H1 (cell line): ENCODE data around the gene MXI1. TPM values are rescaled to one million over a fixed set of nuclear protein-coding genes. Genes with fewer than 3 reads are reported as not detected.
A peak's percentile ranks its signal among the peaks of the same experiment; 100 is the strongest.

ENCODE experiments used
- CTCF ChIA-PET: fragments of 300-600 bp; sonication (Branson Sonifier 250); formaldehyde crosslinking; loops from one replicate; lab custom pipeline; 2021; ENCODE audit not compliant: partially characterized antibody; lab: Charles Lee
- POLR2A ChIA-PET: fragments of 300-600 bp; sonication (Branson Sonifier 250); formaldehyde crosslinking; loops from one replicate; lab custom pipeline; 2021; ENCODE audit warnings: inconsistent platforms; ENCODE audit not compliant: partially characterized antibody; lab: Charles Lee
- DNase-seq, 2 experiments: peaks; one replicate each; pipeline versions ENCODE4 v3.0.0 to v3.0.0-alpha.2; 2010 to 2022; ENCODE audit warnings: low spot score in 2 of 2, low read depth in 1 of 2, mixed read lengths in 1 of 2
- FAIRE-seq: peaks from 2 replicates; lab custom pipeline; 2011; peaks lifted over from hg19 to GRCh38; lab: Jason Lieb, UNC
- H2AFZ ChIP-seq: 2 replicates; pipeline ENCODE4 v1.8.1; 2012; ENCODE audit warnings: low read length, inconsistent platforms
- H2AK5ac ChIP-seq: 2 replicates; pipeline ENCODE4 v1.6.1; 2013; ENCODE audit warnings: low read depth, low read length
- H2BK120ac ChIP-seq: replicated peaks from 2 replicates; pipeline ENCODE3; 2013; ENCODE audit warnings: low read depth, low read length, inconsistent platforms
- H2BK12ac ChIP-seq: 2 replicates; pipeline ENCODE4 v1.6.1; 2013; ENCODE audit warnings: low read depth, low read length
- H2BK15ac ChIP-seq: 2 replicates; pipeline ENCODE4 v1.6.1; 2013; ENCODE audit warnings: low read length
- H2BK20ac ChIP-seq: 2 replicates; pipeline ENCODE4 v1.6.1; 2013; ENCODE audit warnings: low read length
- H2BK5ac ChIP-seq: 2 replicates; pipeline ENCODE4 v1.6.1; 2013; ENCODE audit warnings: low read depth, low read length
- H3K14ac ChIP-seq: 2 replicates; pipeline ENCODE4 v1.6.1; 2013; ENCODE audit warnings: inconsistent platforms; ENCODE audit not compliant: insufficient read length
- H3K18ac ChIP-seq: 2 replicates; pipeline ENCODE4 v1.6.1; 2013; ENCODE audit warnings: low read length; ENCODE audit errors: extremely low read depth
- H3K23ac ChIP-seq: 2 replicates; pipeline ENCODE4 v1.6.1; 2013; ENCODE audit warnings: inconsistent platforms; ENCODE audit not compliant: insufficient read length
- H3K23me2 ChIP-seq: 2 replicates; pipeline ENCODE4 v1.6.1; 2013; ENCODE audit warnings: low read depth, low read length
- H3K27ac ChIP-seq: 2 replicates; pipeline ENCODE4 v1.6.1; 2011; ENCODE audit warnings: low read depth, low read length, inconsistent platforms
- H3K27me3 ChIP-seq, 4 experiments: replicated peaks in 1 of 4; 1 replicate in 1 of 4; 2 replicates in 3 of 4; pipeline versions ENCODE4 v1.6.1 to v1.8.1; 2011 to 2013; ENCODE audit warnings: low read length in 3 of 4, mild to moderate bottlenecking in 3 of 4, inconsistent platforms in 2 of 4, mixed read lengths in 2 of 4, moderate library complexity in 1 of 4; ENCODE audit not compliant: control insufficient read depth in 3 of 4, insufficient read depth in 3 of 4; ENCODE audit errors: extremely low read depth in 1 of 4
- H3K36me3 ChIP-seq, 4 experiments: 2 replicates each; pipeline versions ENCODE4 v1.6.1 to v1.8.1; 2011 to 2013; ENCODE audit warnings: mild to moderate bottlenecking in 4 of 4, low read length in 3 of 4, moderate library complexity in 2 of 4, control low read depth in 1 of 4, inconsistent platforms in 1 of 4; ENCODE audit not compliant: insufficient read depth in 4 of 4, control insufficient read depth in 2 of 4
- H3K4ac ChIP-seq: replicated peaks from 2 replicates; pipeline ENCODE3; 2013; ENCODE audit warnings: low read length, low read depth, mixed read lengths, inconsistent platforms; ENCODE audit not compliant: insufficient read length
- H3K4me1 ChIP-seq, 4 experiments: replicated peaks in 1 of 4; 1 replicate in 1 of 4; 2 replicates in 3 of 4; pipeline versions ENCODE4 v1.6.1 to v1.8.1; 2011 to 2013; ENCODE audit warnings: low read length in 3 of 4, inconsistent platforms in 2 of 4, mixed read lengths in 1 of 4; ENCODE audit not compliant: insufficient read depth in 4 of 4, control insufficient read depth in 3 of 4
- H3K4me2 ChIP-seq, 2 experiments: 2 replicates each; pipeline versions ENCODE4 v1.6.1 to v1.8.1; 2011 to 2013; ENCODE audit warnings: low read depth in 2 of 2, low read length in 2 of 2, control low read depth in 1 of 2, inconsistent platforms in 1 of 2, mild to moderate bottlenecking in 1 of 2; ENCODE audit not compliant: insufficient read depth in 1 of 2
- H3K4me3 ChIP-seq, 4 experiments: fragments of 200-600, 300-600 bp in 1 of 4; sonication (generic), shearing (Covaris generic), sonication (Bioruptor Twin) in 1 of 4; 2 replicates each; pipeline versions ENCODE4 v1.5.1 to v1.8.1; 2011 to 2016; ENCODE audit warnings: low read length in 4 of 4, low read depth in 3 of 4, control low read depth in 2 of 4, inconsistent platforms in 2 of 4, mild to moderate bottlenecking in 2 of 4, mixed read lengths in 1 of 4, moderate library complexity in 1 of 4; ENCODE audit not compliant: insufficient read depth in 2 of 4; ENCODE audit errors: extremely low read depth in 1 of 4
- H3K56ac ChIP-seq: replicated peaks from 2 replicates; pipeline ENCODE3; 2013; ENCODE audit warnings: low read depth, mild to moderate bottlenecking, mixed read lengths, low read length, inconsistent platforms; ENCODE audit not compliant: insufficient read length
- H3K79me1 ChIP-seq: 2 replicates; pipeline ENCODE4 v1.6.1; 2013; ENCODE audit warnings: low read depth, low read length, control low read depth
- H3K79me2 ChIP-seq, 2 experiments: 2 replicates each; pipeline versions ENCODE4 v1.6.1 to v1.8.1; 2012 to 2013; ENCODE audit warnings: low read length in 2 of 2, mild to moderate bottlenecking in 2 of 2, inconsistent platforms in 1 of 2; ENCODE audit not compliant: insufficient read depth in 2 of 2, control insufficient read depth in 1 of 2
- H3K9ac ChIP-seq, 4 experiments: replicated peaks in 1 of 4; 1 replicate in 1 of 4; 2 replicates in 3 of 4; pipeline versions ENCODE4 v1.6.1 to v1.8.1; 2011 to 2013; ENCODE audit warnings: low read depth in 3 of 4, low read length in 3 of 4, control low read depth in 2 of 4, mild to moderate bottlenecking in 2 of 4, moderate library complexity in 2 of 4, inconsistent platforms in 1 of 4; ENCODE audit errors: extremely low read depth in 1 of 4
- H3K9me3 ChIP-seq, 2 experiments: 2 replicates each; pipeline versions ENCODE4 v1.6.1 to v1.8.1; 2012 to 2013; ENCODE audit warnings: mild to moderate bottlenecking in 2 of 2, moderate library complexity in 2 of 2, control low read depth in 1 of 2, inconsistent platforms in 1 of 2, low read depth in 1 of 2, low read length in 1 of 2, mixed read lengths in 1 of 2; ENCODE audit not compliant: insufficient read depth in 2 of 2
- H4K20me1 ChIP-seq, 2 experiments: replicated peaks in 1 of 2; 2 replicates each; pipeline versions ENCODE3 to v1.8.1; 2011 to 2013; ENCODE audit warnings: inconsistent platforms in 2 of 2, low read length in 2 of 2, mild to moderate bottlenecking in 1 of 2; ENCODE audit not compliant: insufficient read depth in 2 of 2, control insufficient read depth in 1 of 2
- H4K5ac ChIP-seq: 2 replicates; pipeline ENCODE4 v1.6.1; 2013; ENCODE audit warnings: low read length, low read depth, mixed read lengths, inconsistent platforms; ENCODE audit not compliant: insufficient read length
- H4K8ac ChIP-seq: 2 replicates; pipeline ENCODE4 v1.8.0; 2013; ENCODE audit warnings: mild to moderate bottlenecking, moderate library complexity, low read length, inconsistent platforms; ENCODE audit not compliant: insufficient read depth; ENCODE audit errors: extremely low read depth
- H4K91ac ChIP-seq: replicated peaks from 2 replicates; pipeline ENCODE3; 2013; ENCODE audit warnings: low read length, mixed read lengths, inconsistent platforms; ENCODE audit not compliant: insufficient read length
- FOSL1 ChIP-seq: IDR thresholded peaks from 2 replicates; pipeline ENCODE4 v1.6.1; 2011; ENCODE audit warnings: mild to moderate bottlenecking, low read depth, low read length, moderate library complexity; ENCODE audit not compliant: insufficient read depth
- SUZ12 ChIP-seq: fragments of 200-600 bp; sonication (generic); IDR thresholded peaks from 2 replicates; pipeline ENCODE4 v1.6.1; 2012; ENCODE audit warnings: mild to moderate bottlenecking, inconsistent platforms, low read length, moderate library complexity, mixed read lengths
- WGBS, 2 experiments: shearing (Covaris generic) in 1 of 2; methylation state at CpG; one replicate each; pipeline versions ENCODE4 v1.1.6 to v1.1.7; 2013 to 2015; ENCODE audit warnings: low lambda C conversion rate in 2 of 2, mixed read lengths in 2 of 2, inconsistent platforms in 1 of 2, low coverage in 1 of 2, missing lambda C conversion rate in 1 of 2; ENCODE audit not compliant: insufficient replicate concordance in 2 of 2, insufficient coverage in 1 of 2, insufficient read length in 1 of 2; ENCODE audit errors: extremely low coverage in 1 of 2, missing lambda C conversion rate in 1 of 2; 5-methylcytosine and 5-hydroxymethylcytosine counted together
- polyA plus RNA-seq, 7 experiments: library from polyadenylated mRNA; depleted of rRNA in 3 of 7; stranded (reverse) in 5 of 7; unstranded in 2 of 7; fragments of >200 nt in 5 of 7; fragments of 200-250 nt in 2 of 7; gene quantifications; 1 replicate in 5 of 7; 2 replicates in 1 of 7; 4 replicates in 1 of 7; pipeline versions ENCODE4 v1.2.1 to v1.2.3, GENCODE V29; 2011 to 2013; ENCODE audit warnings: missing spikeins in 2 of 7, mixed read lengths in 2 of 7
- total RNA-seq: library from RNA; stranded (reverse); fragmentation: NEBNext Ultra II Directional; extraction: Animal tissue kit (Norgen Biotek cat#: 25700); gene quantifications from 2 replicates; pipeline ENCODE4 v1.2.1, GENCODE V29; 2021

Gene MXI1
- total and polyA plus RNA-seq, 2 of the 8 experiments (the other 6 are each of a cell fraction or from before 2014, with no cell fraction given) = 5.7 to 8.8 TPM

DNA sequence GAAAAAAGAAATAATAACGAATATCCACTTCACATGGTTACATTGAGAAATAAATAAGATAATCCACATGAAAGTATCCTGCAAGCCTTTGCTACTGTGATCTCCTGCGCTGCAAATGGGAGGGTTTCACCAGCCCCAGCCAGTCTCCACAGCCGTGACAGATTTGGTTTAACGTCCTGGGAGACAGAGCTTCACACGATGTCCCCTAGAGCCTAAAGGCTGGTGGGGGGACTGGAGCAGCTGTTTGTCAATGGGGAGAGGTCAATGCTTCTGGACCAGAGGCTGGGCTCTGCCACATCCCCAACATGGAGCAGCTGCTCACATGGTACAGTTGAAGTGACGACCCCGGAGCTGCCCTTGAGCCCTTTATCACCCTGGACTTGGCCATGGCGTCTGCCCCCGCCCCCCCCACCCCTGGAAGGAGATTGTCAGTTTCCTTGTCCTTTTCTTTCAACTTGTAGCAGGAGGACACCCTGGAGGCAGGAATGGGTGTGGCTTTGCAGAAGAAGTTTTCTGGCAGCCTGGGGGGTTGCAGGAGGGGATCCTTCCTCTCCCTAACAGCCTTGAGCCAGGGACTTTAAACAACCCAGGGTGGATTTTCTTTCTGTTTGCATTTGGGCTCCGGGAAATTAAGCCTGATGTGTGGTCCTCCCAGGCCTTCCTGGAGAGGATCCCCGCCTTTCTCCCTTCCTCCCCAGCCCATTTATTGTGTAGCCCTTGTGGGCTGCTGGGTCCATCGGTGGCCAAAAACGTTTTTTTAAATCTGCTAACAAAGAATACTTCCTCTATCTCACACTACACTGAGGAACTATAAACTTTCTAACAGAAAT is 37.0 kb upstream of the MXI1 start:
- Histone ChIP-seq H2BK20ac (no peak overlapping the region), H3K27me3 (peaks cover 62 to 98% (median 89%) of the 10 kb centered on the region in 4 experiments), H4K5ac (no peak overlapping the region), H3K4ac (no peak overlapping the region), H2AFZ (no peak overlapping the region), H2AK5ac (no peak overlapping the region), H3K9ac (no peak overlapping the region), H3K4me1 (peaks cover 2 to 27% (median 9%) of the 10 kb centered on the region in 4 experiments; a peak in 6 of 7 replicates), H3K79me2 (no peaks in the 10 kb centered on the region), H2BK12ac (no peak overlapping the region), H3K27ac (no peak overlapping the region), H3K9me3 (no peaks in the 10 kb centered on the region), H3K18ac (no peak overlapping the region), H4K91ac (no peak overlapping the region), H3K56ac (no peak overlapping the region), H4K8ac (no peak overlapping the region), H4K20me1 (peaks cover 0 to 28% of the 10 kb centered on the region in 2 experiments), H3K36me3 (no peaks in the 10 kb centered on the region), H3K23ac (no peak overlapping the region), H2BK5ac (no peak overlapping the region), H3K4me3 (no peak overlapping the region), H2BK120ac (no peak overlapping the region), H2BK15ac (no peak overlapping the region), H3K4me2 (no peak overlapping the region; a peak in 1 of 4 replicates), H3K79me1 (no peaks in the 10 kb centered on the region), H3K23me2 (no peaks in the 10 kb centered on the region), H3K14ac (no peak overlapping the region)
- TF ChIP-seq SUZ12 = 0 out of 2 replicates have a peak, but pooled peaks have one; percentile 30
- TF ChIP-seq FOSL1 = no peak
- 25% methylated on average over 13 of the region's 13 CpGs; no CpG with 5 or more reads in 1 of the 2 experiments for WGBS, 2 experiments
- ChIA-PET POLR2A (interaction anchor here (2.4 kb wide), 1 partner anchor 40 kb away, joined by 8 read pairs; no protein-coding TSS in a partner anchor), CTCF (interaction anchor here (0.7 to 4.3 kb wide), 6 partner anchors 9 to 200 kb away, joined by 3 to 21 read pairs (median 4); no protein-coding TSS in a partner anchor)
- FAIRE-seq = no peak
- peak in 1 of 2 experiments; percentile 46 for DNase-seq
